HG02642 (cell line): ENCODE measurements around the gene ST6GALNAC3.
"Not testable (repeated sequence)": the region's sequence is repeated elsewhere in the genome, so short reads cannot be mapped to it uniquely, and the experiment has no call there.

Source experiments
- ATAC-seq: cut with Tn5 transposase; IDR thresholded peaks from one replicate; pipeline ENCODE4 v1.9.1; 2021; ENCODE audit warnings: mild to moderate bottlenecking; ENCODE audit not compliant: unreplicated experiment, poor library complexity

Gene ST6GALNAC3

GRCh38 chr1:76232666-76233065 lies 158.1 kb downstream of the ST6GALNAC3 start:
- no peak for ATAC-seq

- ATAC-seq: no peak
Measured at GRCh38 chr1:76234061-76234460, 159.5 kb downstream of the ST6GALNAC3 start.

- no peak for ATAC-seq
Measured at GRCh38 chr1:76237211-76237610, 162.7 kb downstream of the ST6GALNAC3 start.

GRCh38 chr1:76238094-76238628 lies 163.6 kb downstream of the ST6GALNAC3 start:
- no peak for ATAC-seq

- ATAC-seq: no peak
Measured at GRCh38 chr1:76239470-76239918, 164.9 kb downstream of the ST6GALNAC3 start.

- no peak for ATAC-seq
Measured at GRCh38 chr1:76240316-76240715, 165.8 kb downstream of the ST6GALNAC3 start.

GRCh38 chr1:76242587-76242986 lies 168.0 kb downstream of the ST6GALNAC3 start:
- not testable (repeated sequence) for ATAC-seq

- no peak for ATAC-seq
Measured at GRCh38 chr1:76247261-76247852, 172.8 kb downstream of the ST6GALNAC3 start.

GRCh38 chr1:76250271-76250670 lies 175.7 kb downstream of the ST6GALNAC3 start:
- no peak for ATAC-seq

GRCh38 chr1:76252431-76252830 lies 177.9 kb downstream of the ST6GALNAC3 start:
- ATAC-seq: no peak

GRCh38 chr1:76254104-76255030 lies 179.8 kb downstream of the ST6GALNAC3 start:
- no peak for ATAC-seq

GRCh38 chr1:76256289-76257223 lies 182.0 kb downstream of the ST6GALNAC3 start:
- no peak for ATAC-seq

GRCh38 chr1:76257823-76258222 lies 183.3 kb downstream of the ST6GALNAC3 start:
- no peak for ATAC-seq

- no peak for ATAC-seq
Measured at GRCh38 chr1:76259270-76259669, 184.7 kb downstream of the ST6GALNAC3 start.

GRCh38 chr1:76260279-76260678 lies 185.7 kb downstream of the ST6GALNAC3 start:
- ATAC-seq: no peak

GRCh38 chr1:76262601-76263000 lies 188.1 kb downstream of the ST6GALNAC3 start:
- no peak for ATAC-seq

- ATAC-seq: no peak
Measured at GRCh38 chr1:76264642-76265041, 190.1 kb downstream of the ST6GALNAC3 start.

GRCh38 chr1:76266762-76267161 lies 192.2 kb downstream of the ST6GALNAC3 start:
- no peak for ATAC-seq

GRCh38 chr1:76267631-76268030 lies 193.1 kb downstream of the ST6GALNAC3 start:
- no peak for ATAC-seq

- no peak for ATAC-seq
Measured at GRCh38 chr1:76268341-76268740, 193.8 kb downstream of the ST6GALNAC3 start.
